Epidermal melanocyte (primary cell): ENCODE data around the gene POLR3C.
"Not testable (repeated sequence)": the region's sequence is repeated elsewhere in the genome, so short reads cannot be mapped to it uniquely, and the experiment has no call there.

Experiments
- DNase-seq: peaks from one replicate; pipeline ENCODE4 v3.0.0; 2011; ENCODE audit warnings: low spot score; ENCODE audit not compliant: insufficient read length

POLR3C gene

DNA sequence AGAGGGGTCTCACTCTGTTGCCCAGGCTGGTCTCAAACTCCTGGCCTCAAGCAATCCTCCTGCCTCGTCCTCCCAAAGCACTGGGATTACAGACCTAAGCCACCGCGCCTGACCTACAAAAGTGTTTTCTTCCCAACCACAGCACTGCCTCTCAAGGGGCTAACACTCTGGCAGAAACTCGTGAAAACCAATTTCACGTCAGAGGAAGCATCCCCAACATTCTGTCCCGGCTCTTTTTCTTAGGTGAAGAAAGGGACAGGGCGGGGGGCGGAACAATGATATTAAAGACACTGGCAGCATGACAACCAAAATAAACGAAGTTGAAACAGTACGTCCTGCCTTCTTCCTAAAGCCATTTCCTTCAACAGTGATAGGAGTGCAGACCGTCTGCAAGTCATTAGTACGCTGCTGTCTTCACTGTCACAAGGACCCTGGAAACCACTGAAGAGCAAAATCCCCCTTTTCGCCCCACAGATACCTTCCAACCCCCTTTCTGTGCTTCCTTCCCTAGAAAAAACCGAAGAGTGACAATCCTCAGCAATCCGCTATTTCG lies 1.1 kb upstream of the POLR3C start:
- DNase-seq, result not testable (repeated sequence)

DNA sequence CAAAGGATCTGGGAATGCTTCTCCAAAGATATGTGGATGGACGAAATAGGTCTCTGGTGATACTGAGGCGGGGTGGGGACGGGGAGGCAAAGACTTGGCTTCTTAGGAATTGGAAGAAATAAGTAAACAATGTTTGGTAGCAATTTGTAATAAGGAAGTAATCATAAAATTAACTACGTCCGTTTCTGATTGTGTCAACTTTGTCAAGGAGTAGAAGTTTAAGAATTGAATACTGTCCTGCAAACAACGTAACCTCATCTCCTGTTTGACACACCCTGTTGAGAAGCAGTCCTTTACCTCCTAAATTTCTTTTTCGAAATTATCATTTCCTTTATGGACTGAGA lies 471 bp downstream of the POLR3C start:
- DNase-seq, result no peak

DNA sequence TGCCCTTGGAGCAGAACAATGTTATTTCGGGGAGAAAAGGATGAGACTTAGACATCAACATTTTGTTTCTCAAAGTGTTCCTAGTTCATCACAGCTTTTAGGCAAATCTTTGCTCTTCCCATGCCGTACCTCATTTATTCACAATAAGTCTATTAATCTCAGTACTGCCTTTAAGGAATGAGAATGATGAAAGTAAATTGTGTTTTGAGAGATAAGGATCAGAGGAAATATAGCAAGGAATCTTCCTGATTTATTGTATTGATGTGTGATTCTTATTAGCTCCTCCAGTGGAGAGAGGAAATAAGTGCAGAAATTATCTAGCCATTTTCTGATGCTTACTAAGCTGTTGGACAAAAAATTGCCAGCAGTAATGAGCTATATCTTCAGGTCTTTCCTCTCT lies 2.0 kb downstream of the POLR3C start:
- no peak for DNase-seq

DNA sequence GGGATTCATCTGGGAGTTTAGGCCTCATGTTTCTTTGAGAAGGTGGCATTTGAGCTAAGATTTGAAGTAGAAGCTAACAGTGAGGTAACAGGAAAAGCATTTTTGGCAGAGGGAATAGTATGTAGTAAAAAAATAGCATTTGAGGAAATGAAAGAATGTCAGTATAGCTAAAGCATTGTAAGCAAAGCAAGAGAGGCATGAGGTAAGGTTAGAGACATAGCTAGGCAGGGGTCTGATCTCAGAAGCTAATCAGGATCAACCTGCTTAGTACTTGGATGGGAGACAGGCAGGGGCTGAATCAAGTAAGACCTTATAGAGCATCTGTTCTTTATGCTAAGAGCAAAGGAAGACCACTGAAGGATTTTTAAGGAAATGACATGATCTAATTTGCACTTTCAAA lies 4.0 kb downstream of the POLR3C start:
- DNase-seq, result no peak

DNA sequence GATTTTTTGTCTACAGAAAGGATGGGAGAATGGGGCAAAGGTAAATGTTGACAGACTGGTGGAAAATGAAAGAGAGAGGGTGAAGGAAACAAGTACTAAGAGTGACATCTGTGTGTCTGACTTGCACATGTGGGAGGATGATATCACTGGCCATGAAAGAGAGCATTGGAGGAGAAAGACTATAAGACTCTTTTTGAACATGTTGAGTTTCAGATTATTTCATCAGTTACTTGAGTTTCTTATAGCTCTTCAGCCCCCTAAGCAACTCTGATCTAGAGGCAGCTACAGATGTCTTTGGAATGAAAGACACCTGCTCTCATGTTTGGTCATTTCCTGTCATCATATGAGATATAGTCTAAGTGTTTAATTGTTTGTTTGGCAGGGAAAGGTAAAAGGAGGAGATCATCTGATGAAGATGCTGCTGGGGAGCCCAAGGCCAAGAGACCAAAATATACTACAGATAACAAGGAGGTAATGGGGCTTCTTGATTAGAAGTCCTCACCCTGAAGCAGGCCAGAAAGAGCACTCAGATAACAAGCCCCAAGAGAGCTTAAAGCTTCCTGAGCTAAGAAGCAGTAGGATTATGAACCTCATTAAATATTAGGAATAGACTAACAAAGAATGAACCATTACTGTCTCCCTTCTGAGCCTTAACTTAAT lies 4.5 kb downstream of the POLR3C start:
- DNase-seq, result no peak

DNA sequence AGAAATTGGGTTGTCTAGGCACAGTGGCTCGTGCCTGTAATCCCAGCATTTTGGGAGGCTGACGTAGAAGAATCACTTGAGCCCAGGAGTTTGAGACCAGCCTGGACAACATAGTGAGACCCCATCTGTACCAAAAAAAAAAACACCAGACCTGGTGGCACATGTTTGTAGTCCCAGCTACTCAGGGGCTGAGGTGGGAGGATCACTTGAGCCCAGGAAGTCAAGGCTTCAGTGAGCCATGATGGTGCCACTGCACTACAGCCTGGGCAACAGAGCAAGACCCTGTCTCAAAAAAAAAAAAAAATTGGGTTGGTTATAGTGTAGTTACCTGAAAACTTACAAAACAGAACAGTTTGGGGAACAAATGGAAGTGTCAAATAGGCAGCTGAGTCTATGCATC lies 6.8 kb downstream of the POLR3C start:
- DNase-seq, result not testable (repeated sequence)

DNA sequence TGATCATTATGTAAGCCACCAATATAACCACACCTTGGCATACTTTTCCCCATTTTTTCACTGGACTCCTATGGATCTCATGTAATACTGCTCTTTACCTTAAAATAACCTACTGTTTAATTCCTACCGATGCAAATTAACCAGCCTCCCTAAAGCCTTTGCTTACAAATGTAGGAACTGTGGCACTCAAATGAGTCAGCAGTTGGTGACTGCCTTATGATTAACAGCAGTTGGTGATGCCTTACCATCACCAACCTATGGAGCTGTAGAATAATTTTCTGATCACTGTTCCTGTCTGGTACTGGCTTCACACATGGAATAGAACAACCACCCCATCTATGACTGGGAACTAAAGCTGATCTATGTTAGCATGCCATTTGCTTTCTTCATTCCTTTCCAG lies 13.7 kb downstream of the POLR3C start:
- no peak for DNase-seq

DNA sequence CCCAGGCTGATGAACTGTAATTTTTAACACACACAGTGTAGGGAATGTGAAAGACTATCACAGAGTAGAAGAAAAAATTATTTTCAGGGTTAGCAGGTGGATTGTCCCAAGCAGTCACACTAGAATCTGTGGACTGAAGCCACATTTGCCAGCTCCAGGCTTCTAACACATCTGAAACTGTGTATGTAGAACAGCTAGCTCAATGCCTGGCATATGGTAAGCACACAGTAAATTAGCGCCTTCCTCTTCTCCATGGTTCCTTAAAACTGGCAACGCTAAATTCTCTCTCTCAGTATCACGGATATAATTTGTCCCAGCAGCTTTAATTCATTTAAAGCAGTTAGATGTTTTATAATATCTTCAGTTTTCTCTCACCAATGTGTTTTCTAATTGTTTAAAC lies 19.0 kb downstream of the POLR3C start:
- DNase-seq, result no peak

DNA sequence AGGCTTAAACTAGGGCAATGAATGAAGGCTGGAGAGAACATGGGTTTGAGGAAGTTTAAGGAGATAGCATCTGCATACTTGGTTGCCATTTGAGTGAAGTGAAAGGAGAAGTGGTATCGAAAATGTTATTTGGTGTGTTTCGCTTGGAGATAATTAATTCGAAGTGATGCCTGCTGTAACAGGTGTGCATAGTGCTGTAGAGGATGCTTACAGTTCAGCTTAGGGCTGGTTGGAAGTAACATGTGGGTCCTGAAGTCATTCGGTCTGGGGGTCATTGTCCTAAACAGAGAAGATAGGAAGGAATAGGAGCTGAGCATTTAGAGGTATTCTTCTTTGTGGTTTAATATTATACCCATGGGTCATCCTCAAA lies 21.1 kb downstream of the POLR3C start:
- DNase-seq, result no peak

DNA sequence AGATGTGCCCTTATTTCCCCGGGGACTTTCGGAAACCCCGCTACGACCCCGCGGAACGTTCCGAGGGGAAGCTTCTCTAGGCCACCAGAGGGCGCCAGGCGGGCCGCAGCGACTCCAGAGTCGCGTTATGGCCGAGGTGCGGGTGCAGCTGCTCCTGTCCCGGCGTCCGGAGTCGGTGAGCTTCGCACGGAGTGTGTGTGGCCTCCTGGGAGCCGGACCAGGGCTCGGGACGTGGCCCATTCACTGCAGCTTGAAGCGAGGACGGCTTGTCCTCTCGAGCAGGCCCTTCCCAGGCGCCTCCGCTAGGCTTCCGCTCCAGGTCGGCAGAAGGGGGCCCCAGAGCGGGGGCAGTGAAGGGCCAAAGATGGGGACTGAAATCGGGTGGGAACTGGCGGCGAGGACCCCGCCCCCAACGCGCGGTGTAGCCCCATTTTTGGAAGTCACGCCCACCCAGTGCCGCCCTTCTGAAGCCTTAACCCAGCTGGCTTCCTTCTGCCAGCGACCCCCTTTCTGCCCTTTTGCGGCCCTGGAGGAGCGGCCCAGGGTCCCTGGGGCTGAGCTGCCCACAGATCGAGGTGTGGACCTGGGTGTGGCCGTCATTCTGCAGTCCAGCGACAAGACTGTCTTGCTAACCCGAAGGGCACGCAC lies 21.6 kb downstream of the POLR3C start, which contains the start of gene NUDT17:
TSS of gene NUDT17 (plus strand) at position 117 of the 648 bp plus-strand sequence. CDS start at position 128, 11 bp downstream.
- DNase-seq, result peak; percentile 79

DNA sequence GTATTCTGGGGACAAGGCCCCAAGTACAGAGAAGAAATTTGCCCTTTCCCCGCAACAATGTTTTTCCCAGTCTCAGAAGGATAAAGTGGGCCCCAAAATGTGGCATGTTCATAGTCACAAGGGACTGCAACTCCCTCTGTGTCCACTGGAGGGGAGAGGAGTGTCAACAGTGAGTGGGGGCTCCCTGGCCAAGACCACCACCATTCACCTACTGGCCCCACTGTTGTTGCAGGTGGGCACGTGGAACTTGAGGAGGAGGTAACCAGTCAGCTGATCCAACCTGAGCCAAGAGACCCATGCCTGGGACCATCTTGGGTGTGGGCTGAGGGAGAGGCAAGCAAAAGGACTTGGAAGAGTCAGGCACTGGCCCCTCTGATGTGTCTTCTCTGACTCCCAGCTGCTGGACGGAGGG lies 22.2 kb downstream of the POLR3C start:
- DNase-seq, result peak; percentile 33

DNA sequence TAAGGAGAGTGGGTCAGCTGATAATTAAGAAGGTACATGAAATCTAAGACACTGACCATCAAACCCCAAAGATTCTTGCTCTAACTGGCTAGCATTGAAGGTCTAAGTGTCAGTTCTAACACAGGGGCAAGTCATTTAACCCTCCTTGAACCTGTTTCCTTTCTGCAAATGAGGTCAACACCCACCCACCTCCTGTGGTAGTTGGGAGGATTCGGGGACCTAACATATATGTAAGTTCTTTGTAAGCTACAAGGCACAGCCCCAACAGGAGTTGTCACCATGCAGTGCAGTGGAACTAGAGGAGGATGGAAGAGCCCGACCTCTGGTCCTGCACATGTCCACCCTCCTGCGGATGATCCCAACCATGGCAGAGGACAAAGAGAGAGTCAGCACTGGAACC lies 23.8 kb downstream of the POLR3C start:
- DNase-seq, result no peak

DNA sequence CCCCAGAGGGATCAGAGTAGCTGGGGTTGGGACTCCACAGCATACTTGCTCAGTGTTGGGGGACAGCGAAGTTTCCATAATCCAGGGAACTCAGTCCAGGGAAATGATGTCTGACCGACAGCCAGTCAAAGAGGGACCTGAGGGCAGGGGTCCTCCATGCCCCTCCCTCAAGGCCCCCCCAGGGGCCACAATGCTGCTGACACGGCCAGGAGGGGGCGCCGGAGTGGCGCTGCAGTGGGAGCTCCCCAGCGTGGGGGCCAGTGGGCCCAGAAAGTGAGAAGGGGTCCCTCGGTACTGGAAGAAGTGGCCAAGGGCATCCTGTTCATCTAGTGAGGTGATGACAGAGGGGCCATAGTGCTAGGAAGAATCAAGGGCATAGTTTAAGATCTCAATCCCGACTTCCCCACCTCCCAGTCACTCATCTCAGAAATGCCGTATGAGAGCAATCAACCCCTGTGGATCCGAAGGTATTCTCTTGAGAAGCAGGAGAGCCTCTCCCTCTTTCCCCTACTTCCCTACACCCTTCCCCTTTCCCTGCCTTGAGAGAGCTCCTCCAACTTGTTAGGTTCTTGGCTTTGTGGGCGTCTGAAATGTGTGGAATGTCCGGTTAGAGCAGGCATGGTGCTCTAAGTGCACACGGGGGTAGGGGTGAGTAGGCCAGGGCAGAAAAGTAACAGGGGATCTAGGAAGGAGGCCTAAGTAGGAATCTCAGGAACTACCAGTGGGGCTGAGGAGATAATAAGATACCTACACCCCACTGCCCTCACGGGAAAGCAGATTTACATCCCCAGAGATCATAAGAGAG lies 25.6 kb downstream of the POLR3C start:
- DNase-seq, result no peak

DNA sequence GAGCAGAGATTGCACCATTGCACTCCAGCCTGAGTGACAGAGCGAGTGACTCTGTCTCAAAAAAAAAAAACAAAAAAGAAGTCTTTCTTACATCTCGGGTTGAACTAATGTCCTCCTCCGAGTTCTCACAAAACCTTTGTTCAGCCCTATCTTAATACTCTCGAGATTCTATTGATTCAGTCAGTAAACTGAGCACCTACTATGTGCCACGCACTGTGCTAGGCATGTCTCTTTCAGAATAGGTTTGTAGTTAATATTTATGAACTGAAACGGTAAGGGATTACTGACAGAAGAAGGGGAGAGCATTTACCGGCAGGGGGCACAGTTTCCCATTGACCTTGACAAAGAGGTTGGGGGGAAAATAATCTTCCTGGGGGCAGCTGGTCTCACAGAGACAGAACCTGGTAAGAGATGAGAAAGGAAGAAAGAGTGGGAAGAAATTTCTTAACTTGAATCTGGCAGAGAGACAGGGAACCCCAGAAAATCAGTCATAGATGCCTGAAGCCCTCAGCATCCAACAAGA lies 31.5 kb downstream of the POLR3C start:
- DNase-seq, result no peak

DNA sequence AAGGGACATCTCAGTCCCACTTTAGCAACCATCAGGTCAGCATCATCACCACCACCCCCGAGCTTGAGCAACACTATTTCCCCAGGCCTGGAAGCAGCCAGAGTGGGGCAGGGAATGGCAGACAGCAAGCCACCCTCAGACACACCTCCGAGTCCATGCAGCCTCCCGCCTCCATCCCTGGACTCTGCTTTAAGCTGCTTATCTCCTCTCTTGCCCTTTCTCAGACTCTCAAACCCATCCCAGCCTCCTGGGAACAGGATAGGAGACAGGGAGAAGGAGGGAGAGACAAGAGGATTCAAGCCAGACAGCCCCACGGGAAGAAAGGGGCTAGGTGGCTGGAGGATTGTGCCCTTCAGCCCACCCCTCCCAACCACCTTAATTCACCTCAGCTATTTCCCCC lies 33.2 kb downstream of the POLR3C start:
- no peak for DNase-seq

DNA sequence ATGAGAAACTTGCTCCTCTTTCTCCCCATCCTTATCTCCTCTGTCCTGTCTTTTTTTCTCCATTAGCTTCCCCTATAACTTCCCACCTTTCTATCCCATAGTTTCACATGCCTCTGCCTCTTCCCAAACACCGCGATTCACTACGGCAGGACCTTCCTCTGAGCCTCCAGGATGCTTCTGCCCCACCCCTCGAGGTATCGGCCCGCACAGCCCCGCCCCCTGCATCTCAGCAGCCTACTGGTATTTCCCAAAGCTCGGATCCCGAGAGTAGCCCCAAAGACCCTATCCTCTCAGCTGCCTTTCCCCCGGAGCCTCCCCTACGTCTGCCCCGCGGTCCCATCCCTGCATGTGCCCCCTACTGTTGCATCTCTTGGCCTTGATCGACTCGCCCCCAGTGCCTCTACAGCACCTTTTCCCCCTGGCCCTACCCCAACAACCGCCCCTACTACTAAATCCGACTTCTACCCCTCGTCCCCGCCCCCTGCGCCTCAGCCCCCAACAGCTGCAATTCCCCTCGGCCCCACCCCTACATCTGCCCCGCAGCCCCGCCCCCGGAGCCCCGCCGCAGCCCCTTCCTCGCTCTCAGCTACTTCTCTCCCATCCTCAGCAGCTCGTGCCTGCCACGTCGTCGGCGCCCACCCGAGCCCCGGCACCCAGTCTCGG lies 34.4 kb downstream of the POLR3C start:
- DNase-seq, result no peak

DNA sequence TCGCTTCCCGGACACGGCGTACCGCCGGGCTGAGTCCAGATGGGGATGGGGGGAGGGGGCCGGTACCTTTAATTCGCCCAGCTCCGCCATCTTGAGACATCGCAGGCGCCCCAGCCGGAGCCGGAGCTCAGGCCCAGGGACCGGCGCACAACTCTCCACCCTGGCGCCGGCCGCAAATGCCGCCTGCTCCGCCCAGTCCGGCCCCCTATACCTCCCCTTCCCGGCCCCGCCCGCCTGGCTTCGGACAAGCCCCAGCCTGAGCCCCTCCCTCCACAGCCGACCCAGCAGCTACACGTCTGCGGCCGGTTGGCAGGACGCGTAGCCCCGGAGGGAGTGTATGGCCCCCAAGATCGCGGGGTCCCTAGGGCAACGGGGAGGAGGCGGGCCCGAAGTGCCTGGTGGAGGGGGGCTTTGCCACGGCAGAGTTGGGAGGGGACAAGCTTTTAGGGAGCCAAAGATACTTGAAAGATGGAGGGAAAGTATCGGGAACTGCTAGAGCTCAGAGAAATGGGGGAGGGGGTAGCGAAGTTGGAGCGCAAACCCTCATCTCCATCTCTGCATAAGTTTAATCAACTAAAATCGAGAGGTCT lies 35.0 kb downstream of the POLR3C start, which contains the start of gene PIAS3:
TSS of gene PIAS3 (minus strand) at position 181 of the 590 bp plus-strand sequence. CDS start at position 90, 91 bp downstream.
- DNase-seq, result peak; percentile 95

DNA sequence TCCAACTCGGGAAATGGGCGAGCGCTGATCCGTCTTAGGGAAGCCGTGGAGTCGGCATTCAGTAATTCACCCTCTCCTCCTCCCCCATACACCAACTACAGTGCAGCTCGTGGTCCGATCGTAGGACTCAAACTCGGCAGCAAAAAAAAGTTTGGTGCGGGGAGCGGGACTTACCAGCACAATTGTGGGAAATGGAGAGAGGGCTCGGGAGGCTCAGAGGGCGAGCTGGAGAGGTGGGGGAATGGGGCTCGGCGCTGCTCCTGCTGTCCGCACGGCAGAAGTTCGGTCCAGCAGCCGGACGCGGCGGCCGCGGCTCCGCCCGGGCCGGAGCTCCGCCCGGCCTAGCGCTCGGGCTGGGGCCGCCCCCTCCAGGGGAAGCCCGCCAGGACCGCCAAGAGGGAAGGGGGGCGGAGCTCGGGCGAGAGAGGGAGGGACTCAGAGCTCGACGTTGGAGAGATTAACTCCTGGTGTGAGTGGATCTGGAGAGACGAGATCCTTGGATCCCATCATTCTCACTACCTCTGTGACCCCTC lies 35.6 kb downstream of the POLR3C start:
- DNase-seq, result peak; percentile 93

DNA sequence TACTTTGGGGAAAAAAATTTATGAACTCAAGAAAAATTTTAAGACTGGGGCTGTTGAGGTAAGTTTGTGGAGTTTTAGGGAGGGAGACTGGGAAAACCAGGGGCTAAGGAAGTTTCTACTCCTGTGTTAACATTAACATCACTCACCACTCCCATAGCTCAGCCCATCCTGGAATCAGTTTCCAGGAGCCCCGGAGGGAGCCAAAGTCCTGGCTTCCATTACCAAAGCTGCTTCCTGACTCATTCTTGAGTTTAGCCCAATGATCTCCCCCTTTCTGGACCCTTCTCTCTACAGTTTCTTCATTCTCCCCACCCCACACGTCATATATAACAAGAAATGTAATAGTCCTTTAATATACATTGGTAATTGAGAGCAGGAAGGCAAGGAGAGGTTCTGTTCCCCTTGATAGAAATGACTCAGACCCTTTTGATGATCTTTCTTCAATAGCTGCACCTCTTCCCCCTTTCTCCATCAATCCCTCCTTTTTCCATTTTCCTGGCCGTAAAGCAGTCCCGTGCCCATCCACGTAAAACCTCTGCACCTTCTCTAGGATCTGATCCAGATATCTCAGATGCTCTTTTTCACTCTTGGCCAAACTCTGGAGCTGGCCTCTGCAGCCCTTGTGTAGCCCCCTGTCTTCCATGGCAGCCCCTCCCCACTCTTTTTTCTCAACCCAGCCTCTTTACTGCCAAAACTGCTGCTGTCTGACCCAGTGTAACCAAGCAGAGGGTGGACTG lies 39.5 kb downstream of the POLR3C start:
- DNase-seq, result no peak

DNA sequence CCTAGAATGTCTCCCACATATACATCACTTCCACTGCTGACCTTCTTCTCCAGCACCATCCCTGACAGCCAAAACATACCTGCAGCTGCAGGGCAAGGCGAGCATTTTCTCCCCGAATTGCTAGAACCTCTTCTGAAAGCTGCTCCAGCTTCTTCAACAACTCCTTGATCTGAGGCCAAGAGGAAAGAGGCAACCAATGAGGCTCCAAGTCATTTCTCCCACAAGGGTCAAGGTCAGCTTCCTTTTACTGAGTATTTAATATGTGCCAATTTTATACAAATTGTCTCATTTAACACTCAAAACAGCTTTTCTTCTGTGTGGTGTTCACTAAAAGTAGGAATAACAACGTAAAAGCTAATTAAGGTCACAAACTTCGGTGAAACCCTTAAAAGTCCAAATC lies 44.2 kb downstream of the POLR3C start:
- no peak for DNase-seq
